Measurements from ENCODE around the gene CCDC167. TPM values are rescaled to one million over a fixed set of nuclear protein-coding genes. Genes with fewer than 3 reads are reported as not detected.

The CCDC167 gene
- polyA plus RNA-seq, 1 donor from 2014 or later = 207 TPM

- peaks cover 22% of the 10 kb centered on the region for H3K27me3 ChIP-seq (ENCODE audit: insufficient read depth, low read depth, low read length)
- H3K4me3 ChIP-seq (ENCODE audit: low read length) = peak overlapping the region; percentile 64
- no peaks in the 10 kb centered on the region for H3K9me3 ChIP-seq (ENCODE audit: low read length)
- peak overlapping the region; percentile 59 for H3K4me2 ChIP-seq (ENCODE audit: low read length)
- H3K36me3 ChIP-seq (ENCODE audit: insufficient read depth, low read length) = no peaks in the 10 kb centered on the region
- peak overlapping the region; percentile 62 for H3K27ac ChIP-seq (ENCODE audit: low read length)
- H3K9ac ChIP-seq (ENCODE audit: low read length) = peak overlapping the region; percentile 58
- TF ChIP-seq, protein P1, sequence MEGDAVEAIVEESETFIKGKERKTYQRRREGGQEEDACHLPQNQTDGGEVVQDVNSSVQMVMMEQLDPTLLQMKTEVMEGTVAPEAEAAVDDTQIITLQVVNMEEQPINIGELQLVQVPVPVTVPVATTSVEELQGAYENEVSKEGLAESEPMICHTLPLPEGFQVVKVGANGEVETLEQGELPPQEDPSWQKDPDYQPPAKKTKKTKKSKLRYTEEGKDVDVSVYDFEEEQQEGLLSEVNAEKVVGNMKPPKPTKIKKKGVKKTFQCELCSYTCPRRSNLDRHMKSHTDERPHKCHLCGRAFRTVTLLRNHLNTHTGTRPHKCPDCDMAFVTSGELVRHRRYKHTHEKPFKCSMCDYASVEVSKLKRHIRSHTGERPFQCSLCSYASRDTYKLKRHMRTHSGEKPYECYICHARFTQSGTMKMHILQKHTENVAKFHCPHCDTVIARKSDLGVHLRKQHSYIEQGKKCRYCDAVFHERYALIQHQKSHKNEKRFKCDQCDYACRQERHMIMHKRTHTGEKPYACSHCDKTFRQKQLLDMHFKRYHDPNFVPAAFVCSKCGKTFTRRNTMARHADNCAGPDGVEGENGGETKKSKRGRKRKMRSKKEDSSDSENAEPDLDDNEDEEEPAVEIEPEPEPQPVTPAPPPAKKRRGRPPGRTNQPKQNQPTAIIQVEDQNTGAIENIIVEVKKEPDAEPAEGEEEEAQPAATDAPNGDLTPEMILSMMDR (IDR thresholded peaks at IDR 0.05; ENCODE audit: poor library complexity, severe bottlenecking) = no peak
- TF ChIP-seq EP300 (conservative IDR thresholded peaks at IDR 0.05; ENCODE audit: poor library complexity, severe bottlenecking) (no peak), MXI1 (conservative IDR thresholded peaks at IDR 0.05; ENCODE audit: poor library complexity, severe bottlenecking) (no peak), SMC3 (conservative IDR thresholded peaks at IDR 0.05; ENCODE audit: poor library complexity) (no peak), EZH2 (IDR thresholded peaks at IDR 0.05; ENCODE audit: borderline replicate concordance, insufficient read depth, low read length, poor library complexity, severe bottlenecking) (no peak), POLR2AphosphoS5 (IDR thresholded peaks at IDR 0.05) (peak; percentile 58), RAD21 (conservative IDR thresholded peaks at IDR 0.05) (no peak), TAF1 (IDR thresholded peaks at IDR 0.05; ENCODE audit: low read depth) (peak; percentile 8)
- TF ChIP-seq, protein P2, sequence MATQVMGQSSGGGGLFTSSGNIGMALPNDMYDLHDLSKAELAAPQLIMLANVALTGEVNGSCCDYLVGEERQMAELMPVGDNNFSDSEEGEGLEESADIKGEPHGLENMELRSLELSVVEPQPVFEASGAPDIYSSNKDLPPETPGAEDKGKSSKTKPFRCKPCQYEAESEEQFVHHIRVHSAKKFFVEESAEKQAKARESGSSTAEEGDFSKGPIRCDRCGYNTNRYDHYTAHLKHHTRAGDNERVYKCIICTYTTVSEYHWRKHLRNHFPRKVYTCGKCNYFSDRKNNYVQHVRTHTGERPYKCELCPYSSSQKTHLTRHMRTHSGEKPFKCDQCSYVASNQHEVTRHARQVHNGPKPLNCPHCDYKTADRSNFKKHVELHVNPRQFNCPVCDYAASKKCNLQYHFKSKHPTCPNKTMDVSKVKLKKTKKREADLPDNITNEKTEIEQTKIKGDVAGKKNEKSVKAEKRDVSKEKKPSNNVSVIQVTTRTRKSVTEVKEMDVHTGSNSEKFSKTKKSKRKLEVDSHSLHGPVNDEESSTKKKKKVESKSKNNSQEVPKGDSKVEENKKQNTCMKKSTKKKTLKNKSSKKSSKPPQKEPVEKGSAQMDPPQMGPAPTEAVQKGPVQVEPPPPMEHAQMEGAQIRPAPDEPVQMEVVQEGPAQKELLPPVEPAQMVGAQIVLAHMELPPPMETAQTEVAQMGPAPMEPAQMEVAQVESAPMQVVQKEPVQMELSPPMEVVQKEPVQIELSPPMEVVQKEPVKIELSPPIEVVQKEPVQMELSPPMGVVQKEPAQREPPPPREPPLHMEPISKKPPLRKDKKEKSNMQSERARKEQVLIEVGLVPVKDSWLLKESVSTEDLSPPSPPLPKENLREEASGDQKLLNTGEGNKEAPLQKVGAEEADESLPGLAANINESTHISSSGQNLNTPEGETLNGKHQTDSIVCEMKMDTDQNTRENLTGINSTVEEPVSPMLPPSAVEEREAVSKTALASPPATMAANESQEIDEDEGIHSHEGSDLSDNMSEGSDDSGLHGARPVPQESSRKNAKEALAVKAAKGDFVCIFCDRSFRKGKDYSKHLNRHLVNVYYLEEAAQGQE (IDR thresholded peaks at IDR 0.05; ENCODE audit: borderline replicate concordance) = peak; percentile 22
- H2AFZ ChIP-seq (ENCODE audit: low read depth, low read length) = peak overlapping the region; percentile 10
- peaks cover 4% of the 10 kb centered on the region for H3F3A ChIP-seq (ENCODE audit: insufficient read depth, low read length, poor library complexity, severe bottlenecking)
- no peaks in the 10 kb centered on the region for H3K79me2 ChIP-seq (replicated peaks; ENCODE audit: insufficient read depth, low read length)
- H4K20me1 ChIP-seq (ENCODE audit: insufficient read depth) = no peaks in the 10 kb centered on the region
- H3K9me2 ChIP-seq (ENCODE audit: insufficient read depth, low read length) = no peaks in the 10 kb centered on the region
Observed at GRCh38 chr6:37536491-37537190, 36.9 kb upstream of the CCDC167 start.

DNA sequence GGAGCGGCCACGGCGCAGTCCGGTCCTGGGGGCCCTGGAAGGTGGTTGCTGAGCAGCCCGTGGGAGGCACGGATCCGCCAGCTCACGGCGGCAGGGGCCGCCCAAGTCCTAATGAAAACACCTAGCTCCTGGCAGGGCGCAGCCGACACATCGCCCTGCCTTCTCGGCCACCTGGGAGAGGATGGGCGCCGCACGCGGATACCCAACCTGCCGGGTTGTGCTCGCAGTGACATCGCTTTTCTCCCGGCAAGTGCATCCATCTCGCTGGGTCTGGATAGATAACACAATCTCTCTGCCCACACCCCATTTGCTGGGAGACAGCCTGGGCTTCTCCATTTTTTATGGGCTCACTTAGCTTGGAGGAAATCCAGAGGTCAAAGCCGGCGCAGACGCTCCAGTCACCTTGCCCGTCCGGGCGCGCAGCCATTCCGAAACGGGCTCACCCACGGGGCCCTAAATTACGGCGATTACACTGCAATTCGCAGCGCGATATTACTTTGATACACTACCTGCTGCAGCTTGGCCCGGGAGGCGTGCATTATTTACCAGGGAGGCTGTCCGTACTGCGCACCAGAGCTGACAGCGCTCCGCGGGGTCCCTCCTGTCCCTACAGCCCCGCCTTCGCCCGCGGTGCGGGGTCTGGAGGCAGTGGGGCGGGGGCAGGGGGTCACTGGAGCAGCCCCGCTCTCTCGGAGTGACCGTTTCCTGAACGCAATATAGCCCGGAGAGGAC is 36.2 kb upstream of the CCDC167 start:
- Histone ChIP-seq H3K9me3 (ENCODE audit: low read length) (no peaks in the 10 kb centered on the region), H3K4me2 (ENCODE audit: low read length) (peak overlapping the region; percentile 59), H3K9ac (ENCODE audit: low read length) (peak overlapping the region; percentile 58), H4K20me1 (ENCODE audit: insufficient read depth) (no peaks in the 10 kb centered on the region), H3K36me3 (ENCODE audit: insufficient read depth, low read length) (no peaks in the 10 kb centered on the region), H3K27ac (ENCODE audit: low read length) (peak overlapping the region; percentile 62), H3K9me2 (ENCODE audit: insufficient read depth, low read length) (no peaks in the 10 kb centered on the region), H2AFZ (ENCODE audit: low read depth, low read length) (peak overlapping the region; percentile 10), H3K27me3 (ENCODE audit: insufficient read depth, low read depth, low read length) (peaks cover 22% of the 10 kb centered on the region), H3K79me2 (replicated peaks; ENCODE audit: insufficient read depth, low read length) (no peaks in the 10 kb centered on the region), H3F3A (ENCODE audit: insufficient read depth, low read length, poor library complexity, severe bottlenecking) (peaks cover 4% of the 10 kb centered on the region), H3K4me3 (ENCODE audit: low read length) (peak overlapping the region; percentile 64)
- TF ChIP-seq, protein P2 (IDR thresholded peaks at IDR 0.05; ENCODE audit: borderline replicate concordance) = no peak
- no peak for TF ChIP-seq TAF1 (IDR thresholded peaks at IDR 0.05; ENCODE audit: low read depth)
- TF ChIP-seq EZH2 (IDR thresholded peaks at IDR 0.05; ENCODE audit: borderline replicate concordance, insufficient read depth, low read length, poor library complexity, severe bottlenecking) = no peak
- TF ChIP-seq SMC3 (conservative IDR thresholded peaks at IDR 0.05; ENCODE audit: poor library complexity) = peak; percentile 79
- peak; percentile 47 for TF ChIP-seq MXI1 (conservative IDR thresholded peaks at IDR 0.05; ENCODE audit: poor library complexity, severe bottlenecking)
- peak; percentile 25 for TF ChIP-seq POLR2AphosphoS5 (IDR thresholded peaks at IDR 0.05)
- peak; percentile 11 for TF ChIP-seq EP300 (conservative IDR thresholded peaks at IDR 0.05; ENCODE audit: poor library complexity, severe bottlenecking)
- peak; percentile 77 for TF ChIP-seq RAD21 (conservative IDR thresholded peaks at IDR 0.05)
- TF ChIP-seq, protein P1 (IDR thresholded peaks at IDR 0.05; ENCODE audit: poor library complexity, severe bottlenecking) = peak; percentile 70

Measured in neural cell (in vitro differentiated cells).